CD4-positive, alpha-beta T cell treated with Interleukin-12 subunit alpha and Interleukin-12 subunit beta, for 1 hour (primary cell): ENCODE results near the gene OGDHL.
"Not testable (repeated sequence)": the region's sequence is repeated elsewhere in the genome, so short reads cannot be mapped to it uniquely, and the experiment has no call there.

Source experiments
- DNase-seq: peaks from one replicate; pipeline ENCODE4 v3.0.0-alpha.2; 2020

Gene OGDHL

DNA sequence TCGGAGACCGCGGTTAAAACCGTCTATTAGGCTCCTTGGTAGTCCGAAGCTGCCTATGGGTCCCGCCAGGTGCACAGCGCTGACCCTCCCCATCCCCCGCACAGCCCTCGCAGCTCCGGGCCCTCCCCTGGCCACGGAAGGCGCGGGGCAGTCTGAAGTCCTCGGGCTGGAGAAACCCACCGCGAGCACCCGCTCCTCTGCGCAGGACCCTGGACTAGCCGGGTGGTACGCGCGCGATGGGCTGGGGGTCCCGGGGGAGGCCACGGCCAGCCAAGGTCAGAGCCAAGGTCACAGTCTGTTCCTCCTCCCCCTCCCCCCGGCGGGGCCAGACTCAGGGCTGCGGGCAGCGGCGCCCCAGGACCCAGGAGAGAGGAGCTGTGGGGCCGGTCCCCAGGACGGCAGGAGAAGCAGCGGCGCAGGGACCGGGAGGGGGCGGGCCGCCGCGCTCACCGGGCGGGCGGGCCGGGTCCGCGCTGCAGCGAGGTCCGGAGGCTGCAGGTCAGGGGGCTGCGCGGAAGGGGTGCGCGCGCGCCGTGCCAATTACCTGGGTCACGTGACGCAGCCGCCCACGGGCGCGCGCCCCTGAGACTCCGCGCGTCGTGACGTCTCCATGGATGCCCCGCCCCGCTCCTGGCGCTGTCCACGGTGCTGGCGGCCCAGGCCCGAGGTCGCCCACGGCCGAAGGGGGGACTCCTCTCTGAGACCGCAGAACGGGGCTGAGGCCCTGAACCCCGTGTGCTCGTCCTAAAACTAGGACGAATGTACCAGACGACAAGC lies at the start of gene OGDHL:
Gene OGDHL (minus strand): TSS at position 535 of the 777 bp plus-strand sequence. CDS start 3,731 bp downstream, outside the sequence.
- DNase-seq: peak; percentile 14

- DNase-seq: no peak
Measured at GRCh38 chr10:49803988-49804387, 41.9 kb upstream of the OGDHL start.

GRCh38 chr10:49798275-49798674 lies 36.2 kb upstream of the OGDHL start:
- no peak for DNase-seq

DNA sequence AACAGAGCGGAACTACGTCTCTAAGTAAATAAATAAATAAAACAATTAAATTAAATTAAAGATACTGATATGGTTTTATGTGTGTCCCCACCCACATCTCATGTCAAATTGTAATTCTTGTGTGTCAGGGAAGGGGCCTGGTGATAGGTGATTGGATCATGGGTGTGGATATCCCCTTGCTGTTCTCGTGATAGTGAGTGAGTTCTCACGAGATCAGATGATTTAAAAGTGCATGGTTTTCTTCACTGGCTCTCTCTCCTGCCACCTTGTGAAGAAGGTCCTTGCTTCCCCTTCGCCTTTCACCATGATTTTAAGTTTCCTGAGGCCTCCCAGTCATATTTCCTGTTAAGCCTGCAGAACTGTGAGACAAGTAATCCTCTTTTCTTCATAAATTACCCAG lies 29.0 kb upstream of the OGDHL start:
- no peak for DNase-seq

DNA sequence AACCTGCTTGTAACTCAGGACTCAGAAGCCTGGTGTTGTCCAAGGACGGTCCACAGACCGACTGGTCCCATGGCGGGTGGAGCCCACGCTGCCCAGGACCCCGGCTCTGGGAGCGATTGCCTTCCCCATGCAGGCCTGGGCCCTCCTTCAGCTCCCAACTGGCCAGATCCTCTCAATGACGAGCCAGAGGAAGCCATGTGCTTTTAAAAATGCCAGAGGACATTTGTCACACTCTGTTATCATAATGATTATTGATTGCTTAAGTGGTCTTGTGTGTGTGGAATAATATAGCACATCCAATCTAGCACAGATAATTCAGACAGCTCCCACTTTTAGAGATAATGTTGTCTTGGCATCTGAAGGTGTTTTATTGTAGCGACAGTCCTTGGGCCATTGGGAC lies 22.6 kb upstream of the OGDHL start:
- no peak for DNase-seq

DNA sequence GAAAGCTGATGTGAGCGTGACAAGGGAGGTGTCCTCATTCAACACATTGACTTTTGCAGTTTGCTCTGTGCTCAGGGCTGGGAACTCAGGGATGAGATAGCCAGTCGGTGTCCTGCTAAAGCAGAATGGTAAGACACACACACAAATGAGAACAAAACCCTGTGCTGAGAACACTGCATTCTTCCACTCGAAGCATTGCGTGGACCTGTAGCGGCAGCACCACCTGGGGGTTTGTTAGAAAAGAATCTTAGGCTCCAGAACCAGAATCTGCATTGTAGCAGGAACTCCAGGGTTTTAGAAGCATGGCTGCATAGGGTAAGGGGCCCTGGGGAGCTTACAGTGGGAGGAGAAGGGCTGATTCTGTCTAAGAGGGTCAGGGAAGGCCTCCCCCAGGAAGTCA lies 21.5 kb upstream of the OGDHL start:
- DNase-seq: no peak

GRCh38 chr10:49781247-49781646 lies 19.1 kb upstream of the OGDHL start:
- DNase-seq: no peak

DNA sequence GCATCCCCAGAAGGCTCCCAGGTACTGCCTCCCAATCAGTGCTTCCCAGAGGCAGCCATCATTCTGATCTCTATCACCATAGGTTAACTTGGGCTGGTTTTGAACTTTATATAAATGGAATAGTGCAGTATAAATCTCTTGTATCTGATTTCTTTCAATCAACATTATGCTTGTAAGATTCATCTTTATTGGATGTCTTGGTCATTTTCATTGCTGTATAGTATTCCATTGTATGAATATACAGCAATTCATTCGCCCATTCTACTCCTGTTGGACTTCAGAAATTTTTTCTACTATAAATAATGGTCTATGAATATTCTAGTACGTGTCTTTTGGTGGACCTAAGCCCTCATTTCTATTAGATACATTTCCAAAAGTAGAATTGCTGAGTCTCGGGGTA lies 16.1 kb upstream of the OGDHL start:
- DNase-seq: no peak

GRCh38 chr10:49776851-49777250 lies 14.7 kb upstream of the OGDHL start:
- no peak for DNase-seq

GRCh38 chr10:49775014-49775413 lies 12.9 kb upstream of the OGDHL start:
- DNase-seq: no peak

- not testable (repeated sequence) for DNase-seq
Measured at GRCh38 chr10:49772944-49773343, 10.8 kb upstream of the OGDHL start.

- DNase-seq: not testable (repeated sequence)
Measured at GRCh38 chr10:49771046-49771445, 8.9 kb upstream of the OGDHL start.

DNA sequence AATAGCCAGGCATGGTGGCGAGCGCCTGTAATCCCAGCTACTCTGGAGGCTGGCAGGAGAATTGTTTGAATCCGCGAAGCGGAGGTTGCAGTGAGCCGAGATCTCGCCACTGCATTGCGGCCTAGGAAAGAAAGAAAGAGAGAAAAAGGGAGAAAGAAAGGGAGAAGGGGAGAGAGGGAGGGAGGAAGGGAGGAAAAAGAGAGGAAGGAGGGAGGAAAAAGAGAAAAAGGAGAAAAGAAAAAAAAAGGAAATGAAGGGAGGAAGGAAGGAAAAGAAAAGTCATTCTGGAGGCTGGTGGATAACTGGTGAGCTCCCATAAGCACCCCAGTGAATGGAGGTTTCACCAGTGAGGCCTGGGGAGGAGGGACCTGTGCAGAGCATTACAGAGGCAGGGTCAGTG lies 7.6 kb upstream of the OGDHL start:
- no peak for DNase-seq

GRCh38 chr10:49768731-49769130 lies 6.6 kb upstream of the OGDHL start:
- DNase-seq: no peak

GRCh38 chr10:49768329-49768728 lies 6.2 kb upstream of the OGDHL start:
- no peak for DNase-seq

DNA sequence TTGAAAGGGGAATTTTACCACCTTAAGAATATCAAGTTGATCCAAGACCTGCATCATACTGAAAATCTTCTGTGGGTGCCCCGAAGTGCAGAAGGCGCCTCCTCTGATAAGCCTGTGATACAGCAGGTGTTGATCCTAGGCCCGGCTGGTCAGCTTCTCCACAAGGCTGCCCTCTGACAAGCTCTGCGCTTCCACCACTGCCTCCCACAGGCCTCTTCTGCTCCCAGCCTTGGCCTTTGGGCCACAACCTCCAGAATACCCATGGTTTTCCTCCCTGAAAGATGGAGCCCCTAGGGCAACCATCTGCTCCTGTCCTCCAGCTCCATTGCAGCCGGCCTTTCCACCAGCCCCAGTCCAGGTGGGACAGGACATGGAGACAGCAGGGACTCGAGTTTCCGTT lies 5.6 kb upstream of the OGDHL start:
- DNase-seq: no peak

DNA sequence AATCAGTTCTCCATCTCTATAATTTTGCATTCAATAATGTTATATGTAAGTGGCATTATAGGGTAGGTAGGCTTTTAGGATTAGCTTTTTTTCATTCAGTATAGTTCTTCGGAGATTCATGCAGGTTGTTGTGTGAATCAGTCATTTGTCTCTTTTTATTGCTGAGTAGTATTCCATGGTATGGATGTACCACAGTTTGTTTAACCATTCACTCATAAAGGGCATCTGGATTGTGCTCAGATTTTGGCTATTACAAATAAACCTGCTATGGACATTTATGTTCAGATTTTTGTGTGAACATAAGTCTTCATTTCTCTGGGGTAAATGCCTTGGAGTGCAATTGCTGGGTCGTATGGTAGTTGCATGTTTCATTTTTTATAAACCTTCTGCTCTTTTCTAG lies 4.4 kb upstream of the OGDHL start:
- DNase-seq: no peak

DNA sequence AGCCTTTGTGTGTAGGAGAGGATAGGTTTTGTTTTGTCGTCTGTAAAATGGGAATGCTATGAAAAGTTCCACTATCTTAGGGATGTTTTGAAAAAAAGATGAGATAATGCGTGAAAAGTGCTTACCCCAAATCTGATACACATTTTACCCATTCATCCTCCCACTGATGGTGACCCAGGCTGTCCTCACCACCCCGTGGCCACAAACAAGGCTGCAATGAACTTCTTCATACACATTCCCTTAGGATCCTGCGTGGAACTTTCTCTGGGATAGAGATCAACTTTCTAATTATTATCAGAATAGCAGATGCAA lies 399 bp upstream of the OGDHL start:
- no peak for DNase-seq

DNA sequence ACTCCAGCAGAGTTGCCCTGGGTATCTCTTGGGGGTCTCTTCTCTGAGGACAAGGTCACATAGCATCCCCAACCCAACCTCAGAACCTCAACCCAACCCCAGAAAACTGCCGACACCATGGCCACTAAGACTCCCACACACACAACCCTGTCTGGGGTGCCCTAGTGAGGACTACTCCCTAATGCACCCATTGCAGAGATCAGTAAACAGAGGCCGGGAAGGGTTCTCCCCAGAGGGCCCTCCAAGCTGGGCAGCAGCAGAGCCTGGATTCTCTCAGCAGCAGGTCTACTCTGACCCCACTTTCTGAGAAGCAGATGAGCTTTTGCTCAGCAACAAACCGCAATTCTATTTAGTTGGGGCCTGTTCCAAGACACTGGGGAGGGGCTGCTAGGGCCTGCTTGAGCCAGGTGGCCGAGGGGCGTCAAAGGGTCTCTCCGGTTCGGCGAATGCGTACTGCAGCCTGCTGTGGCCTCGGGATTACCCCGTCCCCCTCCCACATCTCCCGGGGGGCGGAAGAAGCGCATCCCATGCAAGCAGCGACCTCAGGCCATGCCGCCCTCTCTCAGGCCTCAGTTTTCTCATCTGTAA lies 828 bp downstream of the OGDHL start:
- DNase-seq: no peak

DNA sequence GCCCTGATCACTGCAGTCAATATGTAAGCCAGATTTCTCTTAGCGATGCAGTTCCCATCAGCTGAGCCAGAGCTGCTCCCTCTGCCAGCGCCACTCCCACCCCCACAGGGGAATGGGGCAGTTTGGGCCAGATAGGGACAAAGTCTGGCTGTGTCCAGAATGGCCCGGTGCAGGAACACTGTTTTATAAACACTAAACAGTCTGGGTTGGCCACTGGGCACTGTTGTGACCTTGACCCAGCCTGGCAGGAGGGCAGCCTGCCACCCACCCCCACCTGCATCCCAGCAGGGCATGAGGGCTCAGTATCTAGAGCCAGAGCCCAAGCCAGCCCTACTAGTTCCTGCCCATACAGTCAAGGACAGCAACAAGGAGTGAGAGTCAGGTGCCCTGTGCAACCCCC lies 1.3 kb downstream of the OGDHL start:
- DNase-seq: no peak

DNA sequence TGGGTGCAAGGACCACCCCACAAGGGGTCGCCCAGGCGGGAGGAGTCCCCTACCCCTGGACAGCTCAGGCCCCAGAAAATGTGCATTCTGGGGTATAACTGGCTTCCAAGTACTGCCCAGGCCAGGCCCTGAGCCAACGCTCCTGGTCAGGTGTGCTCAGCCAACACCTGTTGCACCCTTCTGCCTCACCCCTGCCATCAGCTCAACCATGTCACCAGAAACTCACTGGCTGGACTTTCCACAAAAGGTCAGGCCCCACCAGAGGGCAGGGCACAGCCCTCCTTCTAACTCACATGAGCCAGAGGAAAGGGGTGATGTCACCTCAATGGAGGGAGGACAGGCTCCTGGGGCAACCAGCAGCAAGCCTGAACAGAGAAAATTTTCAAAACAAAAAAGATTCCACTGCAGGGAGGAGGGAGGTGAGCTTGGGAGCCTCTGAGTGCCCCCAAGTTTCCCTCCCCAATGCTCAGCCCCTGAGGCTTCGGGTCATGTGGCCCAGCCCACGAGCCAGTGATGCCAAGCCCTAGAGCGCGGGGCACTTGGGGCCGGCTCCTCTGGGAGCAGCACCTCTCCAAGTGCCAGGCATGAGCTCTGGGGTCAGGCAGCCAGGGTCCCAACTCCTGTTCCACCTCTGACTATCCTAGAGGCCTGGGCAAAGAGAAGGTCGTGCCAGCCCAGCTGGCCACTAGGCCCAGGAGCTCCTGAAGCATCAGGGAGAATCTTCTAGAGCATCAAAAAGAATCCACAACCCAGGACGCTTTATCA lies 2.2 kb downstream of the OGDHL start:
- no peak for DNase-seq

- no peak for DNase-seq
Measured at GRCh38 chr10:49758249-49758930, 3.7 kb downstream of the OGDHL start.

DNA sequence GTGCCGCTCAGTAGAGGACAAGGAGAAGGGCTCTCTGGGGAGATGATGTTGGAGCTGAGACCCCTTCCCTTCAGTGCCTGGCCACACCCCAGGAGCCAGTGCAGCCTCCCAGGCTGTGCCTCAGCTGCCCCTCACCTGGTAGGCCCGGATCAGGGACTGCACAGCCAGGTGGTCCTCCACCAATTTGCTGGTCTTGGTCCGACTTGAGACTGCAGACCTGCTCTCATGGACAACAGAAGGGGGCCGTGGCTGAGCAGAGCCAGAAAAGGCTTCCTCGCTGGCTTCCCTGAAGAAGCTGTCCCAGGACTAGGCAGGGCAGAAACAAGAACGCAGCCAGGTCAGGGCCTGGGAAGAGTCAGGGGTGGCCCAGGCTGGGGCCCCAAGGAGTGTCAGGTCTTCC lies 5.5 kb downstream of the OGDHL start:
- no peak for DNase-seq

GRCh38 chr10:49756031-49756430 lies 6.1 kb downstream of the OGDHL start:
- DNase-seq: no peak
